H9 (cell line): Measurements from ENCODE around the gene MRAP2. TPM values are rescaled to one million over a fixed set of nuclear protein-coding genes. Genes with fewer than 3 reads are reported as not detected.

Source experiments
- DNase-seq: peaks from one replicate; pipeline ENCODE4 v3.0.0-alpha.2; 2017
- H2AFZ ChIP-seq: one replicate; pipeline ENCODE4 v1.6.1; 2013; ENCODE audit warnings: mild to moderate bottlenecking, low read length, control low read depth, moderate library complexity
- H2AK5ac ChIP-seq: 2 replicates; pipeline ENCODE4 v1.6.1; 2013; ENCODE audit warnings: low read length, control low read depth, mixed read lengths; ENCODE audit not compliant: insufficient read length
- H2BK120ac ChIP-seq: one replicate; pipeline ENCODE4 v1.6.1; 2013; ENCODE audit warnings: low read depth, mild to moderate bottlenecking, low read length, control low read depth, inconsistent platforms; ENCODE audit not compliant: poor library complexity, severe bottlenecking
- H2BK12ac ChIP-seq: 2 replicates; pipeline ENCODE4 v1.6.1; 2013; ENCODE audit warnings: low read length, control low read depth, mixed read lengths, low read depth; ENCODE audit not compliant: insufficient read length
- H2BK15ac ChIP-seq: 2 replicates; pipeline ENCODE4 v1.6.1; 2013; ENCODE audit warnings: low read depth, low read length, control low read depth
- H2BK20ac ChIP-seq: one replicate; pipeline ENCODE4 v1.6.1; 2013; ENCODE audit warnings: low read depth, mild to moderate bottlenecking, low read length, control low read depth, inconsistent platforms; ENCODE audit not compliant: poor library complexity, severe bottlenecking
- H2BK5ac ChIP-seq: 2 replicates; pipeline ENCODE4 v1.6.1; 2013; ENCODE audit warnings: low read length, control low read depth, mixed read lengths; ENCODE audit not compliant: insufficient read length
- H3K14ac ChIP-seq: 2 replicates; pipeline ENCODE4 v1.6.1; 2013; ENCODE audit warnings: low read length, control low read depth; ENCODE audit not compliant: insufficient read depth
- H3K18ac ChIP-seq: 2 replicates; pipeline ENCODE4 v1.6.1; 2013; ENCODE audit warnings: low read depth, mild to moderate bottlenecking, mixed read lengths, low read length, control low read depth; ENCODE audit not compliant: insufficient read length
- H3K23ac ChIP-seq: 2 replicates; pipeline ENCODE4 v1.6.1; 2013; ENCODE audit warnings: low read length, control low read depth, mixed read lengths, low read depth; ENCODE audit not compliant: insufficient read length
- H3K23me2 ChIP-seq: 2 replicates; pipeline ENCODE4 v1.6.1; 2013; ENCODE audit warnings: low read depth, mild to moderate bottlenecking, mixed read lengths, low read length, control low read depth; ENCODE audit not compliant: insufficient read length, poor library complexity, severe bottlenecking
- H3K27ac ChIP-seq: 2 replicates; pipeline ENCODE4 v1.5.1; 2013; ENCODE audit warnings: low read length, control low read depth, mixed read lengths, low read depth; ENCODE audit not compliant: insufficient read length
- H3K27me3 ChIP-seq: 2 replicates; pipeline ENCODE4 v1.6.1; 2013; ENCODE audit warnings: low read length, control low read depth, inconsistent platforms; ENCODE audit not compliant: insufficient read depth
- H3K4ac ChIP-seq: 2 replicates; pipeline ENCODE4 v1.6.1; 2013; ENCODE audit warnings: low read depth, mild to moderate bottlenecking, control low read depth, inconsistent platforms, low read length, moderate library complexity
- H3K4me1 ChIP-seq: 2 replicates; pipeline ENCODE4 v1.6.1; 2013; ENCODE audit warnings: low read length, control low read depth, inconsistent platforms; ENCODE audit not compliant: insufficient read depth
- H3K4me2 ChIP-seq: 2 replicates; pipeline ENCODE4 v1.6.1; 2013; ENCODE audit warnings: low read length, control low read depth, mixed read lengths; ENCODE audit not compliant: insufficient read length, insufficient read depth
- H3K56ac ChIP-seq: 2 replicates; pipeline ENCODE4 v1.6.1; 2013; ENCODE audit warnings: low read depth, mild to moderate bottlenecking, mixed read lengths, low read length, control low read depth; ENCODE audit not compliant: insufficient read length
- H3K79me1 ChIP-seq: 2 replicates; pipeline ENCODE4 v1.6.1; 2013; ENCODE audit warnings: low read depth, mild to moderate bottlenecking, moderate library complexity, low read length, control low read depth, inconsistent platforms; ENCODE audit not compliant: insufficient read depth, poor library complexity, severe bottlenecking
- H3K79me2 ChIP-seq: 2 replicates; pipeline ENCODE4 v1.6.1; 2013; ENCODE audit warnings: low read length, control low read depth, inconsistent platforms; ENCODE audit not compliant: insufficient read depth
- H3K9ac ChIP-seq: 2 replicates; pipeline ENCODE4 v1.6.1; 2013; ENCODE audit warnings: low read length, control low read depth, mixed read lengths; ENCODE audit not compliant: insufficient read length; ENCODE audit errors: extremely low read depth
- H3K9me3 ChIP-seq: one replicate; pipeline ENCODE4 v1.6.1; 2013; ENCODE audit warnings: low read depth, low read length, inconsistent platforms; ENCODE audit not compliant: control insufficient read depth
- H3T11ph ChIP-seq: one replicate; pipeline ENCODE4 v1.6.1; 2013; ENCODE audit warnings: mild to moderate bottlenecking, low read length, control low read depth, inconsistent platforms
- H4K20me1 ChIP-seq: one replicate; pipeline ENCODE4 v1.6.1; 2013; ENCODE audit not compliant: control insufficient read depth, insufficient read length, insufficient read depth
- H4K5ac ChIP-seq: 2 replicates; pipeline ENCODE4 v1.6.1; 2013; ENCODE audit warnings: low read depth, mild to moderate bottlenecking, mixed read lengths, low read length, control low read depth; ENCODE audit not compliant: insufficient read length
- H4K8ac ChIP-seq: replicated peaks from 2 replicates; pipeline ENCODE4 v1.6.1; 2013; ENCODE audit warnings: low read length, control low read depth, mixed read lengths, low read depth; ENCODE audit not compliant: insufficient read length
- H4K91ac ChIP-seq: 2 replicates; pipeline ENCODE4 v1.6.1; 2013; ENCODE audit warnings: low read depth, mild to moderate bottlenecking, moderate library complexity, mixed read lengths, low read length, control low read depth; ENCODE audit not compliant: insufficient read length
- H3K27ac Mint-ChIP-seq, 3 experiments: 2 replicates in 2 of 3; 3 replicates in 1 of 3; pipeline ENCODE4 v1.8.0; 2020 to 2021; ENCODE audit warnings: mixed read lengths in 3 of 3, mild to moderate bottlenecking in 1 of 3, moderate library complexity in 1 of 3
- H3K27me3 Mint-ChIP-seq: 2 replicates; pipeline ENCODE4 v1.8.0; 2021; ENCODE audit warnings: low read depth, mild to moderate bottlenecking, moderate library complexity, mixed read lengths
- H3K36me3 Mint-ChIP-seq, 3 experiments: 2 replicates in 2 of 3; 3 replicates in 1 of 3; pipeline ENCODE4 v1.8.0; 2020 to 2021; ENCODE audit warnings: low read depth in 3 of 3, mixed read lengths in 3 of 3; ENCODE audit not compliant: insufficient read depth in 1 of 3
- H3K4me1 Mint-ChIP-seq, 2 experiments: 2 replicates each; pipeline ENCODE4 v1.8.0; 2020; ENCODE audit warnings: mixed read lengths in 2 of 2
- H3K4me3 Mint-ChIP-seq, 2 experiments: 2 replicates in 1 of 2; 3 replicates in 1 of 2; pipeline ENCODE4 v1.8.0; 2020 to 2021; ENCODE audit warnings: mild to moderate bottlenecking in 2 of 2, mixed read lengths in 2 of 2, moderate library complexity in 1 of 2
- H3K9me3 Mint-ChIP-seq, 2 experiments: 2 replicates in 1 of 2; 3 replicates in 1 of 2; pipeline ENCODE4 v1.8.0; 2020; ENCODE audit warnings: mild to moderate bottlenecking in 2 of 2, mixed read lengths in 2 of 2, moderate library complexity in 1 of 2
- WGBS: extraction: QIAGEN DNeasy Blood & Tissue Kit; methylation state at CpG from one replicate; pipeline ENCODE4 v1.1.7; 2013; ENCODE audit warnings: missing lambda C conversion rate, low lambda C conversion rate, mixed read lengths; ENCODE audit not compliant: insufficient read length; ENCODE audit errors: extremely low coverage; 5-methylcytosine and 5-hydroxymethylcytosine counted together
- total RNA-seq: library from RNA; stranded (reverse); gene quantifications from 2 replicates; pipeline ENCODE4 v1.2.1, GENCODE V29; 2021
- TF ChIP-seq, protein P1 (sequence below): fragments of 200-600 bp; sonication (generic); conservative IDR thresholded peaks from 3 replicates; pipeline ENCODE4 v1.8.0; 2021; ENCODE audit warnings: antibody characterized with exemption, mild to moderate bottlenecking

Gene MRAP2
- total RNA-seq, 1 experiment from 2014 or later, result 8.0 TPM

GRCh38 chr6:84027340-84028181 lies 6.0 kb upstream of the MRAP2 start:
- TF ChIP-seq, protein P1, sequence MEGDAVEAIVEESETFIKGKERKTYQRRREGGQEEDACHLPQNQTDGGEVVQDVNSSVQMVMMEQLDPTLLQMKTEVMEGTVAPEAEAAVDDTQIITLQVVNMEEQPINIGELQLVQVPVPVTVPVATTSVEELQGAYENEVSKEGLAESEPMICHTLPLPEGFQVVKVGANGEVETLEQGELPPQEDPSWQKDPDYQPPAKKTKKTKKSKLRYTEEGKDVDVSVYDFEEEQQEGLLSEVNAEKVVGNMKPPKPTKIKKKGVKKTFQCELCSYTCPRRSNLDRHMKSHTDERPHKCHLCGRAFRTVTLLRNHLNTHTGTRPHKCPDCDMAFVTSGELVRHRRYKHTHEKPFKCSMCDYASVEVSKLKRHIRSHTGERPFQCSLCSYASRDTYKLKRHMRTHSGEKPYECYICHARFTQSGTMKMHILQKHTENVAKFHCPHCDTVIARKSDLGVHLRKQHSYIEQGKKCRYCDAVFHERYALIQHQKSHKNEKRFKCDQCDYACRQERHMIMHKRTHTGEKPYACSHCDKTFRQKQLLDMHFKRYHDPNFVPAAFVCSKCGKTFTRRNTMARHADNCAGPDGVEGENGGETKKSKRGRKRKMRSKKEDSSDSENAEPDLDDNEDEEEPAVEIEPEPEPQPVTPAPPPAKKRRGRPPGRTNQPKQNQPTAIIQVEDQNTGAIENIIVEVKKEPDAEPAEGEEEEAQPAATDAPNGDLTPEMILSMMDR, result no peak
- Histone ChIP-seq H3K4me2 (no peak overlapping the region), H2BK20ac (no peak overlapping the region), H3K18ac (no peak overlapping the region), H3K79me1 (no peaks in the 10 kb centered on the region), H4K91ac (no peak overlapping the region), H3K27ac (no peak overlapping the region), H3K23me2 (no peaks in the 10 kb centered on the region), H3K56ac (no peak overlapping the region), H3K23ac (no peak overlapping the region), H3T11ph (no peak overlapping the region), H2BK12ac (no peak overlapping the region), H3K79me2 (no peaks in the 10 kb centered on the region), H2BK15ac (no peak overlapping the region), H4K5ac (no peak overlapping the region), H4K8ac (no peak overlapping the region), H3K27me3 (no peaks in the 10 kb centered on the region), H2AK5ac (no peak overlapping the region), H3K14ac (no peak overlapping the region), H3K9ac (no peak overlapping the region), H2AFZ (no peak overlapping the region), H2BK120ac (no peak overlapping the region), H3K4me1 (no peaks in the 10 kb centered on the region), H4K20me1 (no peaks in the 10 kb centered on the region), H3K4ac (no peak overlapping the region), H3K9me3 (no peaks in the 10 kb centered on the region), H2BK5ac (no peak overlapping the region)
- no CpG with 5 or more reads among the region's 5 CpGs for WGBS
- 0 out of 4 replicates have a peak, but pooled peaks cover 0 to 2% of the 10 kb centered on the region in 2 experiments for H3K4me1 Mint-ChIP-seq
- no peak overlapping the region for H3K4me3 Mint-ChIP-seq
- no peak overlapping the region for H3K27ac Mint-ChIP-seq
- peaks cover 3% of the 10 kb centered on the region in 2 experiments; a peak in 3 of 5 replicates for H3K9me3 Mint-ChIP-seq
- peaks cover 0 to 4% (median 1%) of the 10 kb centered on the region in 3 experiments; a peak in 1 of 7 replicates for H3K36me3 Mint-ChIP-seq
- no peak for DNase-seq
- peaks cover 7% of the 10 kb centered on the region for H3K27me3 Mint-ChIP-seq
